ENCODE data around the gene CLEC16A.

CLEC16A gene

GRCh38 chr16:11190588-11191560 is 246.5 kb downstream of the CLEC16A start:
- DNase-seq = no peak

- no peak for DNase-seq
These were observed 247.3 kb downstream of the CLEC16A start for GRCh38 chr16:11191665-11192064.

- no peak for DNase-seq
These were observed 249.1 kb downstream of the CLEC16A start for GRCh38 chr16:11193494-11193893.

GRCh38 chr16:11194913-11195312 is 250.5 kb downstream of the CLEC16A start:
- DNase-seq = no peak

- no peak for DNase-seq
These were observed 252.0 kb downstream of the CLEC16A start for GRCh38 chr16:11196286-11196828.

- DNase-seq = no peak
These were observed 254.0 kb downstream of the CLEC16A start for GRCh38 chr16:11198375-11198774.

GRCh38 chr16:11198828-11199227 is 254.5 kb downstream of the CLEC16A start:
- DNase-seq = no peak

GRCh38 chr16:11200592-11200991 is 256.2 kb downstream of the CLEC16A start:
- no peak for DNase-seq

GRCh38 chr16:11201498-11202259 is 257.3 kb downstream of the CLEC16A start:
- DNase-seq = no peak

- no peak for DNase-seq
These were observed 258.1 kb downstream of the CLEC16A start for GRCh38 chr16:11202260-11203091.

- no peak for DNase-seq
These were observed 258.8 kb downstream of the CLEC16A start for GRCh38 chr16:11203111-11203623.

GRCh38 chr16:11204513-11205047 is 260.2 kb downstream of the CLEC16A start:
- no peak for DNase-seq

GRCh38 chr16:11205065-11205699 is 260.8 kb downstream of the CLEC16A start:
- DNase-seq = no peak

- no peak for DNase-seq
These were observed 261.6 kb downstream of the CLEC16A start for GRCh38 chr16:11205754-11206581.

- no peak for DNase-seq
These were observed 263.3 kb downstream of the CLEC16A start for GRCh38 chr16:11207646-11208045.

- no peak for DNase-seq
These were observed 264.7 kb downstream of the CLEC16A start for GRCh38 chr16:11208916-11209665.

- DNase-seq = no peak
These were observed 265.9 kb downstream of the CLEC16A start for GRCh38 chr16:11210260-11210659.

- DNase-seq = no peak
These were observed 267.0 kb downstream of the CLEC16A start for GRCh38 chr16:11211061-11211976.
